ENCODE measurements around the gene ANKRD27.

Gene ANKRD27

DNA sequence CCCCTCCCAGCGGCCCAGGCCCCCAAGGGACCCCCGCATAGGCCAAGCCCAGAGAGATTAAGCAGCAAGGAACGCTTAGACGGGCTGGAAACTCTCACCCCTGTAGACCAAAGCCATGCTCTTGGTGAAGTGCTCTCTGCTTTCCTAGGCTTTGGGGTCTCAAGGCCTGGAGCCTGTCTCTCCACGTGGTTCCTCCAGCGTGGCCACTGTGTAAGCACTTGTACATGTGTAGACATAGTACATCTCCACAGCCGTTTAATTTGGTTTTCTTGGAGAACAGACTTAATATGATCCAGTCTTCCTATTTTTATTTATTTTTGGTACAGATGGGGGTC, 17.7 kb upstream of the ANKRD27 start:
- H3K4me3 ChIP-seq (ENCODE audit: low read depth, low read length), result peak overlapping the region; percentile 70
- TF ChIP-seq, protein P1, sequence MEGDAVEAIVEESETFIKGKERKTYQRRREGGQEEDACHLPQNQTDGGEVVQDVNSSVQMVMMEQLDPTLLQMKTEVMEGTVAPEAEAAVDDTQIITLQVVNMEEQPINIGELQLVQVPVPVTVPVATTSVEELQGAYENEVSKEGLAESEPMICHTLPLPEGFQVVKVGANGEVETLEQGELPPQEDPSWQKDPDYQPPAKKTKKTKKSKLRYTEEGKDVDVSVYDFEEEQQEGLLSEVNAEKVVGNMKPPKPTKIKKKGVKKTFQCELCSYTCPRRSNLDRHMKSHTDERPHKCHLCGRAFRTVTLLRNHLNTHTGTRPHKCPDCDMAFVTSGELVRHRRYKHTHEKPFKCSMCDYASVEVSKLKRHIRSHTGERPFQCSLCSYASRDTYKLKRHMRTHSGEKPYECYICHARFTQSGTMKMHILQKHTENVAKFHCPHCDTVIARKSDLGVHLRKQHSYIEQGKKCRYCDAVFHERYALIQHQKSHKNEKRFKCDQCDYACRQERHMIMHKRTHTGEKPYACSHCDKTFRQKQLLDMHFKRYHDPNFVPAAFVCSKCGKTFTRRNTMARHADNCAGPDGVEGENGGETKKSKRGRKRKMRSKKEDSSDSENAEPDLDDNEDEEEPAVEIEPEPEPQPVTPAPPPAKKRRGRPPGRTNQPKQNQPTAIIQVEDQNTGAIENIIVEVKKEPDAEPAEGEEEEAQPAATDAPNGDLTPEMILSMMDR (IDR thresholded peaks at IDR 0.05; ENCODE audit: low read depth, low read length), result no peak

DNA sequence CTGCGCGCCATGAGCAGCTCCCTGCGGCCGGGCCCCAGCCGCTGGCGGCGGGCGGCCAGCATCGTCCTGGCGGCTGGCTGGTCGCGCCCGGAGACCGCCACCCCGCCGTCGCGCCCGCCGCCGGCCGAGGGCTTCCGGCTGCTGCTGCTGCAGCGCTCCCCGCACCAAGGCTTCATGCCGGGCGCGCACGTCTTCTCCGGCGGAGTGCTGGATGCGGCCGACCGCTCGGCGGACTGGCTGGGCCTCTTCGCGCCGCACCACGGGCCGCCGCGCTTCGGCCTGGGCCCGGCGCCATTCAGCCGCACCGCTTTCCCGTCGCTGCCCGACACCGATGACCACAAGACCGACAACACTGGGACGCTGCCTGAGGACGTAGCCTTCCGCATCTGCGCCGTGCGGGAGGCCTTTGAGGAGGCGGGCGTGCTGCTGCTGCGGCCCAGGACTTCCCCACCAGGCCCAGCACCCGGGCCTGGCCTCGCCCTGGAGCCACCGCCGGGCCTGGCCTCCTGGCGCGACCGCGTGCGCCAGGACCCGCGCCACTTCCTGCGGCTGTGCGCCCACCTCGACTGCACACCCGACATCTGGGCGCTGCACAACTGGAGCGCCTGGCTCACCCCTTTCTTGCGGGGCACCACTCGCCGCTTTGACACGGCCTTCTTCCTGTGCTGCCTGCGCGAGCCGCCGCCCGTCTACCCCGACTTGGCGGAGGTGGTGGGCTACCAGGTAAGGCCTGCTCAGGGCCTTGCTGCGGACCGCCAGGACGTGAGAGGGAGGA, 17.2 kb upstream of the ANKRD27 start:
- H3K4me3 ChIP-seq (ENCODE audit: low read depth, low read length), result peak overlapping the region; percentile 70

DNA sequence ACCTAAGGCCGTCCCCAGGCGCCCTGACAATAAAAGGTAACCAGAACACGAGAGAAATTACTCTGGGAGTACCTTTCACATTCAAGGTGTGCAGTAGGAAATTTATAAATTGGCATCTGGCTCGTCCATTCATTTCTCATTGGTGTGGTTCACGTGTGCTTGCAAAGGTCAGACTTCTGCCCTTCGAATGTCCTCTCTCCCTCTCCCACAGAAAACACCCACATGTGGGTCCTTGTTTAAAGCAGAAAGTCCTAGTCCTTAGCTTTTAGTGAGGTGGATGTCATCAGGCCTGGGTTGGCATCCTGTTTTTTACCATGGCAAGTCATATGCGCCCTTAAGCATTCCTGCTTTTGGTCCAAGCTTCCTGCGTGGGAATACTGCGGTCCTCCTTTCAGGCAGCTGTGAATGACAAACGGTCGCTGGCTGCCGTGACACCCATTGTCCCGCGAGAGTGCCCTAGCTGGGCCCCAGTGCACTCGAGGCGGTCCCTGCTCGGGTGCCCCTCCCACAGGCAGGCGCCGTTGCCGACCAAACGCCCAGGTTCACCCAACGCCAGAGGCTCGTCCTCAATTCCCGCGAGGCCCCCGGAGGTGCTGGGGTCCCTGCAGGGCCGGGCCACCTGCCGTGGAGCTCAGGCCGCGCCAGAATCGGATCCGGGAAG, 16.4 kb upstream of the ANKRD27 start, which contains the start of gene NUDT19:
NUDT19 (plus strand) TSS at position 531 of the 661 bp plus-strand sequence. CDS start 140 bp downstream, outside the sequence.
- peak within 1 kb of the TSS; percentile 70 for H3K4me3 ChIP-seq (ENCODE audit: low read depth, low read length)
- TF ChIP-seq, protein P1 (IDR thresholded peaks at IDR 0.05; ENCODE audit: low read depth, low read length), result no peak

More for the DNA sequence above, 17.2 kb upstream of the ANKRD27 start:
- TF ChIP-seq, protein P1 (IDR thresholded peaks at IDR 0.05; ENCODE audit: low read depth, low read length), result no peak

DNA sequence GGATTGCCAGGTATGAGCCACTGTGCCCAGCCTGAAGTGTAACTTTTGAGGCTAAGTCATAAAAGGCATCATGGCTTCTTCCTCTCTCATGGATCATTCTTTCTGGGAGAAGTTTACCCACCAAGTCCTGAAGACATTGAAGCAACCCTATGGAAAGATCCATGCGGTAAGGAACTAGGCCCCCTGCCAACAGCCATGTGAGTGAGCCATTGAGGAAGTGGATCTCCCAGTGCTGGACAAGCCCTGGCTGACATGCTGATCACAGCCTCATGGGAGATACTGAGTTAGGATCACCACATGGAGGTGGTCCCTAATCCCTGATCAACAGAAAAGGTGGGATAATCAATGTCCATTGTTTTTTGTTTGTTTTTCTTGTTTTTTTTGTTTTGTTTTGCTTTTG, 13.3 kb upstream of the ANKRD27 start:
- TF ChIP-seq, protein P1 (IDR thresholded peaks at IDR 0.05; ENCODE audit: low read depth, low read length), result no peak
- no peak overlapping the region for H3K4me3 ChIP-seq (ENCODE audit: low read depth, low read length)

DNA sequence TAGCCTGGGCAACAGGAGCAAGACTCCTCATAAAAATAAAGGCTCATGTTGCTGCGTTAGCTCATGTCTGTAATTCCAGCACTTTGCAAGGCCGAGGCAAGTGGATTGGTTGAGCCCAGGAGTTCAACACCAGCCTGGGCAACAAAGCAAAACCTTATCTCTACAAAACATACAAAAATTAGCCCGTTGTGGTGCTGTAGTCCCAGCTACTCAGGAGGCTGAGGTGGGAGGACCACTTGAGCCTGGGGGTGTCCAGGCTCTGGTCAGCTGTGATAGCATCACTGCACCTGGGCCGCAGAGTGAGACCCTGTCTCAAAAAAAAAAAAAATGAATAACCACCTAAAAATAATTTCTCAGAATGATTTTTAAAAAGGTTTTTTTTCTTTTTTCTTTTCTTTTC, 12.7 kb upstream of the ANKRD27 start:
- no peak overlapping the region for H3K4me3 ChIP-seq (ENCODE audit: low read depth, low read length)
- TF ChIP-seq, protein P1 (IDR thresholded peaks at IDR 0.05; ENCODE audit: low read depth, low read length), result no peak

DNA sequence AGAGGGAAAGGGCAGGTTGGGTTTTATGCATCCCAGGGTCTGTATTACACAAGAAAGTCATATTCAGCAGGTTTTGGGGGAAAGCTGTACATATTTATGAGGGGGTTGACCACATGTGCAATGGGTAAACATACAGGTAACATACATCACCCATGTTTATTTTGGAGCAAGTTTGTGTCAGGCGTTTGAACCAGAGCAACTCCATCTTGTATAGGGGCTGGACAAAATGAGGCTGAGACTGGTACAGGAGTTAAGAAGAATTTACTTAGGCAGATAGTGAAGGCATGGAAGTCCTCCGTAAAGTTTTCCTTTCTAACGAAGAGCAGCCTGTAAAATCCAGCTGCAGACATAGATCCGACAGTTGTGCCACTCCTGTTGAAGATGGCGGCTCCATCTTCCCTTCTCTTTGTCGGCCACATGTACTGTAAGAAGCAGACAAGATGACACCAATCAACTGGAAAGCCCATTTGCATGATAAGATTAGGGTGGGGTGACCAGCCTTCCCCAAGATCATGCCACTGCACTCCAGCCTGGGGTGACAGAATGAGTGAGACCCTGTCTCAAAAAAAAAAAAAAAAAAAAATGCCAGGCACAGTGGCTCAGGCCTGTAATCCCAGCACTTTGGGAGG, 12.0 kb upstream of the ANKRD27 start:
- TF ChIP-seq, protein P1 (IDR thresholded peaks at IDR 0.05; ENCODE audit: low read depth, low read length), result no peak
- H3K4me3 ChIP-seq (ENCODE audit: low read depth, low read length), result no peak overlapping the region

DNA sequence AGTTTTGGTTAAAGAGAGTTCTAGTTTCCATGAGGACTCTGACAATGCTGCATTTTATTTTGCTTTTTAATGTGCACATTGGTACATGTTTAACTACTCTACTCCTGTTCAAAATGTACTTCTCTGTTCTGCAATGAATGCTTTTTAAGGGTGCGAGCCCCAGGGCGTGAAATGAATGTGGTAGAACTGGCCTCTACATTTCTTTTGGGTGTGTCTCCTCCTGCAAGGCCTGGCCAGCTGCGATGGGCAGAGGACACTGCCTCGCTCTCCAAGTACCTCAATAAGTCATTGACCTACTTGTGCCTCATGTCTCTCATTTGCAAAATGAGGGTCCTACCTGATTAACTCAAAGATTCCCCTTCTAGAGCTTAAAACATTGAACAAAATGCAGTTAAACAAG, 7.3 kb upstream of the ANKRD27 start:
- no peak overlapping the region for H3K4me3 ChIP-seq (ENCODE audit: low read depth, low read length)
- TF ChIP-seq, protein P1 (IDR thresholded peaks at IDR 0.05; ENCODE audit: low read depth, low read length), result no peak
